NCI-H1417 (cell line): ENCODE data around the gene ABLIM2.

Experiments used
- DNase-seq, 3 experiments: peaks; one replicate each; lab custom pipeline; 2025; lab: John Stamatoyannopoulos, UW

Gene ABLIM2

DNA sequence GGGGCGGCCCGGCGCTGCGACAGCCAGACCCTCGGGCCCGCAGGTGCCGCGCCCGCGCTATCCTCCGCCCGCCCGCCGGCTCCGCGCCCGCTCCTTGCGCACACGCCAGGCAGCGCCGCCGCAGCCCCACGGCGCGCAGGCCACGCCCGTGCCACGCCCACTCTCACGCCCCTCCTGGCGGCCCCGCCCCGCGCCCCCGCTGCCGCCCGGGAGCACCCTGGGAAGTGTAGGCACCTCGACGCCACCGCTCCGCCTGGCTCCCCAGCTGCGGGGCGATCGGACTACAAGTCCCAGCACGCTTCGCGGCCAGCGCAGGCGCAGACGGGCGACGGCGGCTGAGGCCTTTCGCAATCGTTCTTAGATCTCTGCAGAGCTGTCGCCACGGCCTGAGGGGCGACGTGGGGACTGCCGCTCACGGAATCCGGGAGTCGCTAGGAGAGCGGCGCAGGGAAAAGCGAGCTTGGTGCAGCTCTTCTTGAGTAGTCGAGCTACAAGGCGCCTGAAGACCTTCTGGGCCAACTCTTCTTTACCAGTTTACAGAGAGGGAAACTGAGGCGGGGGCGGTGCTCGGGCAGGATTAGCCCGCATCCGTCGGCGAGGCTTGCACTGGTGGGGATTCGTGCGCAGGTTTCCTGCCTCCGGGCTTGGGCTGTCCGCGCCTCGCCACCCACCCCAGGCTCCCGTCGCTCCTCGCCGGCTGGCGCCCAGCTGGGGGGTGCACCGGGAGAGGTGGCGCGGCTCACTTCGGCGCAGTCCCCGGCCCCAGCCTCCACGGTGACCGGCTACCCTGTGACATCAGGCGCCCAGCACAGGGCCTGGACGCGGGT is at the start of gene ABLIM2:
Gene ABLIM2, minus strand, starts transcription at position 104 of the 827 bp plus-strand sequence. CDS start 124 bp downstream, outside the sequence.
- DNase-seq = peak; percentile 97 to 99 (median 98)

GRCh38 chr4:8207314-8207713 is 48.7 kb upstream of the ABLIM2 start:
- no peak for DNase-seq

DNA sequence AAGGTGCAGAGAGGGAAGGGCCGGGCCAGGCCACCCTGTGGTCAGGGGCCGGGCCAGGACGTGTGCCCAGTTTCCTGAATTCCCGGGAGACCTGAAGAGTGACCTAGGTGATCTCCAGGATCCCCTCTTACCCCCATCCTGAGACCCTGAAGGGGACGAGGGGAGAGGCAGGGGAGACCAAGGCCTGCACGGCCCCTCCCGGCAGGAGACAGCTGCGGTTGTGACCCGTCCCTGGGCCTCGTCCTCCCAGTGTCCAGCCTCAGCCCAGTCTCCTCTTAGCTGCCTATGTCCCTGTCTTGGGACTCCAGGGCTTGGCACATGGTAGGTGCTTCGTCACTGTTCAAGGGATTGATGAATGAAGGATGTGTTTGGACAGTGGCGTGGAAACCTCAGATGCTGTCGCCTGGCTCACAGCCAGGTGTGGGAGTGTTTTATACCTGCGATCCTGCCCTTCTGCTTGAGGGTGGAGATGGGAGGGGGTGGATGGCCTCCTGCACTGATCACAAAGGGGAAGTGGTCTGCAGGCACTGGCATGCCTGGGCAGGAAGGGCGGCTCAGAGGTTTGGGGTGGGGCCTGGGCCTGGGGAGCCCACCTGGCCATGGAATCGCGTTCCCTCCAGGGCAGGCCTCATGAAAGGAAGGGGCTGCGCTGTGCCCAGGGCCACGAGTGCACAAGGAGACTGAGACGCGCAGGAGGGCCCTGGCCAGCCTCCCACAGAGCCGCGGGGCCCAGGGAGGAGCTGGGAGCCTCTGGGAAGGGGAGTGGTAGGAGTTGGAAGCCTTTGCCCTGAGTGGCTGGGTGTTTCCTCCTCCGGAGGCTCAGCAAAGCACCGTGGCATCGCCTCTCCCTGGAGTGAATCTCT is 47.4 kb upstream of the ABLIM2 start:
- DNase-seq = peak; percentile 67 to 92 (median 86)

- peak in 1 of 3 experiments; percentile 37 for DNase-seq
Measured at GRCh38 chr4:8205241-8205707, 46.7 kb upstream of the ABLIM2 start.

GRCh38 chr4:8204576-8205227 is 46.1 kb upstream of the ABLIM2 start:
- no peak for DNase-seq

- DNase-seq = no peak
Measured at GRCh38 chr4:8203817-8204216, 45.2 kb upstream of the ABLIM2 start.

DNA sequence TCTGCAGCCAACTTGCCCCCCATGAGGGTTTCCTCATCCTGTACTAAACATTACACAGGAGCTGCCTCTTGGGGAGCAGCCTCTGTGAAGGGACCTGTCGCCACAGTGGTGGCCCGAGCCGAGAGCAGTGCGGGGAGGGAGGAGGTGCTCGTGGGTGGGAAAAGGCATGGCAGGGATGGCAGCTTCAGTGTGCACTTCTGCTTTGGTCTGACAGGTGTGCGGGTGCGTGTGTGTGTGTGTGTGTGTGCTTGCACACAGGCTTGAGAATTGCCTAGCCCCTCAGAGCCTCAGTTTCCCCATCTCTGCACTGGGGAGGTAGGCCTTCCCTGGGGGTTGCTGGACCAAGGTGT is 44.4 kb upstream of the ABLIM2 start:
- no peak for DNase-seq

DNA sequence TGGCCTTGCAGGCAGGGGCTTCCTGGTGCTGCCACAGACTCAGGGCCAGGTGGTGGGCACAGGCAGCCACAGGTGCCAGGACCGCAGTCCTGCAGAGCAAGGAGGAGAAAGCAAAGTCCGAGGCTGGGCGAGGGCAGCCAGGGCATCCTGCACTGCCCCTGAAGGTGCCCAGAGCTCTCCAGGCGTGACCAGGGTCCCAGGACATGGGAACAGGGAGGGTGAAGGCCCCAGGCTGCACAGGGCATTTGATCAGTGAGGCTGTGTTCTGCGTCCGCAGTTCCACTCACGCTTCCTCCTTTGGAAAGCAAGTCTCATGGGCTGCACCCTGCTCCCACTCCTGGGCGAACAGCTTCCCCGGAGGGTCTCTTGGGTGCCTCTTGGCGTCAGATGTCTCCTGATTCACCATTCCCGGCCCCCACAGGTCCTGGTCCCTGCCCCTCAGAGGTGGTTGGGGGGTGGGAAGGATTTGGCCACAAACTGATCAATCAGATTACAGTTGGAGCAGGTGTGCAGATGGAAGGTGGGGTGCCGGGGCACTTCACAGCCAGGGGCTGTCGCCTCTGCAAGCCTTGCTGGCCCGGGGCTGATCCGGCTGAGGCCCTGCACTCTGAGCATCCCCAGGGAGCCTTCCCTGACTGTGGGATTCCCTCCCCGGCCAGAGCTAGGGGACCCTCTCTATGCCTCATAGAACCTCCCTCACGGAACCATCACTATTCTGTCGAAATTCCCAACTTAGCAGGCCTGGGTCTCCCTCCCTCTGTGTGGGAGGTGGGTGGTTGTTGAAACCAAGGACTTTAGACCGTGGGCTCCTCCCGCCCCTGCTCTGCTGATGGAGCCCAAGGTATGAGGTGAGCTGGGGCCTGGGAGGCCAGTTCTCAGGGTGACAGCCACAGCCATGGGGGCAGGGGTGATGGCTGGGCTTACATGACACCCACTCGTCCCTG is 43.8 kb upstream of the ABLIM2 start:
- no peak for DNase-seq

GRCh38 chr4:8201321-8201781 is 42.7 kb upstream of the ABLIM2 start:
- no peak for DNase-seq

GRCh38 chr4:8200302-8200975 is 41.8 kb upstream of the ABLIM2 start:
- no peak for DNase-seq

GRCh38 chr4:8199594-8200301 is 41.1 kb upstream of the ABLIM2 start:
- peak in 1 of 3 experiments; percentile 7 for DNase-seq

DNA sequence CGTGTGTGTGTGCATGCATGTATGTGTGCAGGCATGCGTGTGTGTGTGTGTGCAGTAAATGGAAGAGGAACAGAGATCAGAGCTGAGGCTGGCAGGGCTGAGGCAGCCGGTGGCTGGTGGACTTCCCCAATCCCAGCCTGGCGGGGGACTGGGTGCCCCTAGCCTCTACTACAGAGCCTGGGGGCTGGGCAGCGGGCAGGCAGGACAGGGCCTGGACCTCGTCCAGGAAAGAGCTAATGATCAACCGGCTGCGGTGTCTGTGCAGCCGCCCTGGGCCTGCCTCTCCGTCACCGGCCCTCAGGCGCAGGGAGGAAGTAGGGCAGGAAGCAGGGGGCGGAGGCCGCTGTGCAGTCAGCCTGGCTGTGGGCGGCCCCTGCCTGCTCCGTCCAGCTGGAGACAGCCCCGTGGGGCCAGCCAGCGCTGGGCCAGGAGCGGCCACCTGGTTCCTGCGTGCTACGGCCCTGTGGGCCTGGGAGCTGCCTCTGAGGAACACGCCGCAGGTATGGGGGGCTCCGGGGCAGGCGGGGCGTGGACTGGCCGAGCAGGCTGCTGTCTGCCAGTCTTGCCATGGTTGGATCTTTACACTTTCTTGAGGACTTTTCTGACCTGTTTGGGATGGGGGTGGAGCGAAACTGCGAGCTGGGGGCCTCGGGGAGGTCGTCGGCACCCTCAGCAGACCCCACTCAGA is 40.4 kb upstream of the ABLIM2 start, which contains the start of gene SH3TC1:
Gene SH3TC1, plus strand, starts transcription at position 385 of the 688 bp plus-strand sequence. CDS start 5,905 bp downstream, outside the sequence.
- DNase-seq = peak in 2 of 3 experiments; percentile 67 to 76

- DNase-seq = no peak
Measured at GRCh38 chr4:8198206-8198905, 39.7 kb upstream of the ABLIM2 start.

- DNase-seq = no peak
Measured at GRCh38 chr4:8197521-8197920, 38.9 kb upstream of the ABLIM2 start.

DNA sequence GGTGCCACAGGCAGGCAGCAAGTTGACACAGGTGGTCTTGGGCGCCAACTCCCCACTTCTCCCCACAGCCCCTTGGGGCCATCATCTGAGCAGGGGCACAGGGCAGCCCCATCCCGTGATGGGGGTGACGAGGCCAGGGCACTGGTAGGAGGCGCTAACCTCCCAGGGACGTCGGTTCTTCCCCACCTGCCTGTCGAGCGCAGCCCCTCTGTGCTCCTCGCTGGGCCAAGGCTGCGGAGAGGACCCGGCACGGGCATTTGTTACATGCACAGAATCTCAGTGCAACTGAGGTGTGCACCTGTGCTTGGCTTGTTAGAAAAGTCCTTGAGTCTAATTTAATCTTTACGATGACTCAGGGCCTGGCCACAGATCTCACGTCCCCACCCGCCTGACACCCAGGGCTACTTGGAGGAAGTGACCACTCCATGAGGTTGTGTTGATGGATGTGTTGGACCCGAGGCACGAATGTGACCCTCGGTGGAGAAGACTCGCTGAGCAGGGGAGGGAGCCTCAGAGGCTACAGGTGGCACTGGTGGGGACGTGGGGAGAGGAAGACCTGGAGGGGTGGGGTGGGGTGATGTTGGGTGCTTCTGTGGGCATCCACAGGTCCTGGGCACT is 37.3 kb upstream of the ABLIM2 start:
- DNase-seq = no peak

DNA sequence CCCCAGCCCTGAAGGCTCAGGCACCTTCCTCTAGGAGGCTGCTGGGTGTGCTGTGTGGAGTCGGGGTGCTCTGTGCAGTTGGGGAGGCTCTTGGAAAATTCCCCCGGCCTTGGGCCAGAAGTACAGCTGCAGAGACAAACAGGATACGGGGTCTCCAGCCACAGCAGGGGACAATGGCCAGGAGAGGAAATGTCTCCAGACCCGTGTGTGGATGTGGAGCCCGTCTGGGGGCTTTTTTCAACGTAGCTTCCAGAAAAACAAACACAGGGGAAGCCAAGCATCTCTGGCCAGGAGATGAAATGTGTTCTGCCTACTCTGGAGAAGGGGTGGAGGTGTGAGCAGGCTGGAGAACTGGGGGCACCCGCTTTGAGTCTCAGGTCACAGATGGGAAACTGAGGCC is 36.8 kb upstream of the ABLIM2 start:
- DNase-seq = no peak

DNA sequence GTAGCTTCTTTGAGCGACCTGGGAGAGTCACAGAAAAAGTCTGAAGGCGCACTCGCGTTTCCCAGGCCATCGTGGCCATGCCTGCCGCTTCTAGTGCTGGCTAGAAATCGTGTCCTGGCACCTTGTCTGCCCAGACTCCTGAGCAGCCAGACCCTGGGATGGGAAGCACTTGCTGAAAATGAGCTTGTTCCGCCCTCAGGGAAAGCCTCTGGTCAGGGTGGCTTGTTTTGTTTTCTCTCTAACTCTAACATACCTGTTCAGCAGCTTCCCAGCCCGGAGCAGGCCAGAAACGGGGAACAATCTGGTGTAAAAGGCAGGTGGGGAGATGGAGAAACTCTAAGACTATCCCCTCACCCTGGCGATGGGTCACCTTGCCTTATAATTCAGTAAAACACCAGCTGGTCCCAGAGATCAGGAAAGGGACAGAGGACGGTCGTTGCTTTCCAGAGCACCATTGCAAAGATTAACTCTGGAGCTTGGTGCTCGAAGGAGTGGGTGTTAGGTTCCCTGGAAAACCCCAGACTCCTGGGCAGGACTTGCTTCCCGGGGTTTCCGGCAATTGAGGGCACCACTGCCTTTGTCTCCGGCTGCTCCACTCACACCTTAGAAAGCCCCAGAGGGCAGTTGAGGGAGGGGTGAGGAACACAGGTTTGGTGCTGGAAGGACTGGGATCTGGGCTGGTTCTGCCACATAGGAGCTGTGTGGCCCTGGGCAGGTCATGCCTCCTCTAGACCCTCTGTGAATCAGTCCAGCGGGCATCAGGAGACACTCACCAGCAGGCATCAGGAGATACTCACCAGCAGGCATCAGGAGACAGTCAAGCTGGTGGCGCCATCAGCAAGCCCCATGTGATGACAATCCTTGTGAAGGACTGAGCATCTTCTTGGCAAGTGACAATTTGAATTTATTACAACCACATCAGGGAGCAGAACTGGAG is 36.0 kb upstream of the ABLIM2 start:
- DNase-seq = peak in 1 of 3 experiments; percentile 12
